H1 (cell line): ENCODE results near the gene MACROD2.

ENCODE experiments used
- CHD2 ChIP-seq: IDR thresholded peaks from 2 replicates; pipeline ENCODE4 v1.6.1; 2012; ENCODE audit warnings: low read length, improper control_type of control experiment
- JUN ChIP-seq: IDR thresholded peaks from 2 replicates; pipeline ENCODE4 v1.6.1; 2011; ENCODE audit warnings: low read depth, mild to moderate bottlenecking, improper control_type of control experiment, low read length
- POLR2A ChIP-seq, 2 experiments: IDR thresholded peaks; 1 replicate in 1 of 2; 2 replicates in 1 of 2; pipeline ENCODE4 v1.6.1; 2011; ENCODE audit warnings: low read depth in 2 of 2, low read length in 2 of 2, mild to moderate bottlenecking in 2 of 2; ENCODE audit errors: control extremely low read depth in 1 of 2
- TF ChIP-seq, protein P1 (sequence below), 3 experiments: IDR thresholded peaks; 1 replicate in 2 of 3; 2 replicates in 1 of 3; pipeline versions ENCODE4 v1.5.1 to v1.6.1; 2011; ENCODE audit warnings: low read length in 3 of 3, mild to moderate bottlenecking in 3 of 3, inconsistent platforms in 2 of 3, low read depth in 1 of 3, moderate library complexity in 1 of 3; ENCODE audit not compliant: insufficient read depth in 1 of 3; ENCODE audit errors: control extremely low read depth in 1 of 3

DNA sequence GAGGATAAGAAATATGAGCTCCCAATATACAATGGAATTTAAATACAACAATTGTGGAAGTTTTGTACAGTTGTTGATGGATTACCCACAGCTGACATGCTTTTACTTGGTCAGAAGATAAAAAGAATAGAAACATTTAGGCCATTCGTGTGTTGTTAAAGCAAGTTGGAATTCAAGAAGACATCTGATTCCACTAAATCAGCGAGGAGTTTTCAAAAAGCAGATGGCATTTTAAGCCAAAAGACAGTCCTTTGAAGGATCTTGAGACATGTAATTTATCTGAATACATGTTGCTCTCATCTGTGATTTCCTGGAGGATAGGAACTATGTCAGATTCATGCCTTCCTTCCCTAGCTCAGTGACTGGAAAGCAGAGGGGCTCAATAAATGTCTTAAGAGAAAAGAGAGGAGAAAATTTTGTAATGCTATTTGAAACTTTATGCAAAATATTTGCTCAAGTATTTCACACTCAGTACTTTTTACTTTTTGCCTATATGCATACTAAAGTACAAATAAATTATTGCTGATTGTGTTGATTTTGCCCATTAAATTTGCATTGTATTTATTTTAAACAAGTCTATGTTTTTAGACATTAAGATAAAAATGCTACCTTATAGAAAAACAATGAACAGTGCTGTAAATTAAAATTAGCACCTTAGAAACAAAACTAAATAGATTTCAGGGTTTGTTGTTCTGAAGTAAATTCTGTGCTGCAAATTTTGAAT, 1075.9 kb downstream of the MACROD2 start:
- TF ChIP-seq, protein P1, sequence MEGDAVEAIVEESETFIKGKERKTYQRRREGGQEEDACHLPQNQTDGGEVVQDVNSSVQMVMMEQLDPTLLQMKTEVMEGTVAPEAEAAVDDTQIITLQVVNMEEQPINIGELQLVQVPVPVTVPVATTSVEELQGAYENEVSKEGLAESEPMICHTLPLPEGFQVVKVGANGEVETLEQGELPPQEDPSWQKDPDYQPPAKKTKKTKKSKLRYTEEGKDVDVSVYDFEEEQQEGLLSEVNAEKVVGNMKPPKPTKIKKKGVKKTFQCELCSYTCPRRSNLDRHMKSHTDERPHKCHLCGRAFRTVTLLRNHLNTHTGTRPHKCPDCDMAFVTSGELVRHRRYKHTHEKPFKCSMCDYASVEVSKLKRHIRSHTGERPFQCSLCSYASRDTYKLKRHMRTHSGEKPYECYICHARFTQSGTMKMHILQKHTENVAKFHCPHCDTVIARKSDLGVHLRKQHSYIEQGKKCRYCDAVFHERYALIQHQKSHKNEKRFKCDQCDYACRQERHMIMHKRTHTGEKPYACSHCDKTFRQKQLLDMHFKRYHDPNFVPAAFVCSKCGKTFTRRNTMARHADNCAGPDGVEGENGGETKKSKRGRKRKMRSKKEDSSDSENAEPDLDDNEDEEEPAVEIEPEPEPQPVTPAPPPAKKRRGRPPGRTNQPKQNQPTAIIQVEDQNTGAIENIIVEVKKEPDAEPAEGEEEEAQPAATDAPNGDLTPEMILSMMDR (IDR thresholded peaks at IDR 0.05; ENCODE audit: control extremely low read depth in 1 of 3, insufficient read depth in 1 of 3, low read depth in 1 of 3, low read length in 3 of 3): no peak
- TF ChIP-seq CHD2 (no peak), POLR2A (IDR thresholded peaks at IDR 0.05; ENCODE audit: control extremely low read depth in 1 of 2, low read depth in 2 of 2, low read length in 2 of 2) (no peak), JUN (no peak)
